ENCODE data around the gene GDF10. TPM values are rescaled to one million over a fixed set of nuclear protein-coding genes. Genes with fewer than 3 reads are reported as not detected.

Gene GDF10
- total and polyA plus RNA-seq, 2 of the 8 experiments (the other 6 are each of a cell fraction or from before 2014, with no cell fraction given) = 0.19 to 0.32 TPM

GRCh38 chr10:47330804-47331203 is 30.8 kb downstream of the GDF10 start (continued):
- TF ChIP-seq CTCF (IDR thresholded peaks at IDR 0.05; ENCODE audit: control extremely low read depth in 1 of 3, insufficient read depth in 1 of 3, low read depth in 1 of 3, low read length in 3 of 3) = no peak
- TF ChIP-seq TEAD4 (IDR thresholded peaks at IDR 0.05; ENCODE audit: low read depth, low read length) = no peak
